ENCODE results near the gene CLCN7.
"Not testable (repeated sequence)": the region's sequence is repeated elsewhere in the genome, so short reads cannot be mapped to it uniquely, and the experiment has no call there.

CLCN7 gene

DNA sequence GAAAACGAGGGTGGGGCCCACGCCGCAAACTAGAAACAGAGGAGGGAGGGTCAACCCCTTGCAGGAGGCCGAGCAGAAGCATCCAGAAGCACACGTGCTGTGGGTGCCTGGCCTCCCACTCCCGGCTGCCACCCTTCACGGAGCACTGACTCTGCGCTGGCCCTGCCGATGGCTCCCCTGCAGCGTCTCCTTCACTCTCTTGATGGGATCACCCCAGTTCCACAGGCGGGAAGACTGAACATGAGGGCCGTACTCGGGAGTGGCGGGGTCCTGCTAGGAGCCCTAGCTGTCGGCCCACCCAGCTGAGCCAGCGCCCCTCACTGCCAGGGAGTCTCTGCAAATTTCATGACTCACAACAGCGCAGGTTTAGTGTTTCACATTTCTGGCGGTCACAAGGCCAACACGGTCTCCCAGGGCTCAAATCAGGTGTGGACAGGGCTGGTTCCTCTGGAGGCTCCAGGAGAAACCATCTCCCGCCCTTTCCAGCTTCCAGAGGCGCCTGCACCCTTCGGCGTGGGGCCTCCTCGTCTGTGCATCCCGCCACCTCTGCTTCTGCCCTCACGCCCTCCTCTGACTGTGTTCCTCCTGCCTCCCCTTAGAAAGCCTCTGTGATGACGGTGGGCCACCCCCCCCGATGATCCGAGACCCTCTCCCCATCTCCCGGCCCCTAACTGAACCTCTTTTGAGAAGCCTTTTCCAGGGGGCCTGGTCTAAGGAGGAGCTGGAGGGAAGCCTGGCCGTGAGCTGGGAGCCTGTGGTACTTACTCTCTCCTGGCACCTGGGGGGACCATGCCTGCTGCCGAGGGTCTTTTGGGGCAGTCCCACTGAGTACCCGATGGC is 11.9 kb upstream of the CLCN7 start:
- DNase-seq = no peak

DNA sequence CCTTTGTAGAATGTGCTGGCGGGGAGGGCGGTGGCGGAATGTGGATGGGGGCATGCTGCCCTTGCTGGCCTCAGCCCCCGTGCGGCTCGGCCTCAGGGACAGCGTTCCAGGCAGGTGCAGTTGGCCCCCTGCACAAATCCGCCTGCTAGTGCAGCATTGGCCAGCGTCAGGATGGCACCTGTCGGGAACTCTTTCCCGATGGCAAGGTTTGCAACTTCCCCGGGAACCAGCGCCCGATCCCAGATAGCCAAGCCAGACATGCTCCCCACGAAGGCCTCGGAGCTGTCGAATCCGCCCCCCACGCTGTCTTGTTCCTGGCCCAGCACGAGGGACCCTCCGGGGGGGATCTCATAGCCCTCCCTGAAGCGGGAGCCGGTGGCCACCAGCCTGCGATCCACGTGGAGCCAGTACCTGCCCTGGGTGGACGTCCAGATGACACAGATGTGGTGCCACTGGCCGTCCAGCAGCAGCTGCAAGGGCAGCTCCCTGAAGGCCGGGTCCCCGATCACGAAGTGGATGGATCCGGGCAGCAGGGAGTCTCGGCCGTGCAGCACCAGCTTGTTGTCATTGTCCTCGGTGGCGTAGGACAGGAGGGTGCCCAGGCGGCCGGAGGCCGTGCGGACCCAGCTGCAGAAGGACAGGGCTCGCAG is 11.1 kb upstream of the CLCN7 start:
- no peak for DNase-seq

- DNase-seq = no peak
Measured at GRCh38 chr16:1481906-1482835, 7.3 kb upstream of the CLCN7 start.

GRCh38 chr16:1478937-1479336 is 4.1 kb upstream of the CLCN7 start:
- not testable (repeated sequence) for DNase-seq

DNA sequence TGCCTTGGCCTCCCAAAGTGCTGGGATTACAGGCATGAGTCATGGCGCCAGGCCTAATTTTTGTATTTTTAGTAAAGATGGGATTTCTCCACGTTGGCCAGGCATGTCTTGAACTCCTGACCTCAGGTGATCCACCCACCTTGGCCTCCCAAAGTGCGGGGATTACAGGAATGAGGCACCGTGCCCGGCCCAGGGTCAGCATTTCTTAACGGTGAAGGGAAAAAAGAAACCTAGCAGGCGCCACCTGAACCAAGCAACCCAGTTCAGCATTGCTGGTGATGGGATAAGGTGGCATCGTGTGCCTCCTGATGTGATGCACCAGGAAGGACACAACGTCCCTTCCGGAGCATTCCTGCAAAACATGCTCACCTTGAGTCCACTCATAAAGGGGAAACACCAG is 2.2 kb upstream of the CLCN7 start:
- no peak for DNase-seq

- no peak for DNase-seq
Measured at GRCh38 chr16:1475552-1476114, 805 bp upstream of the CLCN7 start.

DNA sequence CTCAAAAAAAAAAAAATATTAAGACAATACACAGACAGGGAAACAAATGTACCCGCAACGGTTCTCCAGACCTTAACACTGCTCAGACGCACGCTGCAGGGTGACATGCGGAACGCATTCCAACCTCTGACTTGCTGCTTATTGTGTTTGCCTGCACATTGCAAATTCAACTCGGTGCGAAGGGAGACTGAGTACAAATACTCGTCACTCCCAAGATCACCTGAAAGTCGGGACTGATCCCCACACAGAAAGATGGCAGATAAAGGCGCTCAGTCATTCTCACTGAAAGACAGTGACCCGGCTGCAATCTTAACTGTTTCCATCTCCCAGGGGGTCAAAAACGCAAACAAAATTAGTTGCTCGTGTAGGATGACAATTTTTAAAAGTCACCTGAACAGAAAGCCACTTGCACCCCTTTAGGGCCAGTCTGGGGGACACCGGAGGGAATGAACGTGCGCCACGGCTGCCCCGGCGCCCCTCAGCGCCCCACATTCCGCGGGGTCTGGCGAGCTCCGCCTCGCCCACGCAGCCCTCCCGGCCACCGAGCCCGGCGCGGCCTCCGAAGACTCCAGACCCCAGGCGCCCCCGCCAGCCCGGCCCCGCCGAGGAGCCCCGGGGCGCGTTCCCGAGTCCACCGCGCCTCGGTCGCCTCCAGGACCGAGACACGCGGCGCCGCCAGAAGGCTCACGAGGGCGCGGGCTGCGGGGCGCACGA is 589 bp downstream of the CLCN7 start:
- no peak for DNase-seq

GRCh38 chr16:1472974-1473373 is 1.9 kb downstream of the CLCN7 start:
- DNase-seq = no peak

DNA sequence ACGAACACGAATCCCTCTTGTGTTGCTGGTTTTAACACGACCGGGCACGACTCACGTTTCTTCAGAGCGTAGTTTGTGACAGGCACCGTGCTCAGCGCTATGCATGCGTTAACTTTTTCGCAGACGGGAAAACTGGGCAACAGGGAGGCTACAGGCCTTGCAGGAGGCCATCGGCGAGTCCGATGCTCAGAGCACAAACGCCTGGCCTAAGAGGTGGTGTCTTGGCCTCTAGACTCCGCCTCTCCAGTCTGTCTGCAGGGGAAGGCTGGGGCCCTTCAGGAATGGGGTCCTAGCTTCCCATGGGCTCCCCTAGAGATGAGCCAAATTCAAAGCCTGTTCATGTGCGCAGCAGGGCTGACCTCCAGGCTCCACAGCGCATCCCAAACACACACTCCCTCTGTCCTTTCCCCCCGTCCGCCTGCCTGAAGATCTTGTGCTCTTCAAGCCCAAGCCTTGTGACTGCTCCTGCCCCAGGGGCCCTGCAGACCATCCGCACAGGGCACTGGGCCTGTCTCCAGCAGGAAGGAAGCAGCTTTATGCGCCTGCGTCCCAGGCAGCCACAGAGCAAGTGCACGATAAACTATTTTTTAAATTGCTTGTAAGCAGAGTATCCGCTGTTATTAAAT is 3.1 kb downstream of the CLCN7 start:
- DNase-seq = no peak

GRCh38 chr16:1470481-1471251 is 4.2 kb downstream of the CLCN7 start:
- no peak for DNase-seq

DNA sequence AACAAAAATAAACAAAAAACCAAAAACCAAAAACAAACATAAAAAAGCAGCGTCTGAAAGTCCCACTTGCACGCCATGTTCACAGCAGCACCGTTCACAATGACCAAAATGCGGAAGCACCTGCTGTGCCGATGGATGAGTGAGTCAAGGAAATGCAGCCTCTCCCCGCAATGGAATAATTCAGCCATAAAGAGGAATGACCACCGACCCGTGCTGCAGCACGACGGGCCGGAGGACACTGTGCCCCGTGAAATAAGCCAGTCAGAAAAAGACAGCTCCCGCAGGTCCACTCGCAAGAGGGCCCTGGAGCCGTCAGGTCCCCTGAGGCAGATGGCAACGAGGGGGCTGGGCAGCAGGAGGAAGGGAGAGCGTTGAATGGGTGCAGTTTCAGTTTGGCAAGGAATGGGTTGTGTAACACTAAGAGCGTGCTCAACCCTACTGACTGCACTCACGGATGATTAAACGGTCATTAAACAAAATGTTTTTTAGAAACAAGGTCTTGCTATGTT is 5.1 kb downstream of the CLCN7 start:
- DNase-seq = no peak

DNA sequence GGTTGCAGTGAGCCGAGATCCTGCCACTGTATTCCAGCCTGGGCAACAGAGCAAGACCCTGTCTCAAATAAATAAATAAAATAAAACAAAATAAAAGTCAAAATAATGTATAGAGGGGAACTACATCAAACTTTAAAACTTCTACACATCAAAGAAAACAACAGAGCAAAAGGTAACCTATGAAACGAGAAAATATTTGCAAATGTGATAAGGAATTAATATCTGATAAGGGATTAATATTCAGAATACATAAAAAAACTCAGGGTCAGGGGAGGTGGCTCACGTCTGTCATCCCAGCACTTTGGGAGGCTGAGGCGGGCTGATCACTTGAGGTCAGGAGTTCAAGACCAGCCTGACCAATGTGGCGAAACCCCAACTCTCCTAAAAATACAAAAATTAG is 5.7 kb downstream of the CLCN7 start:
- DNase-seq = not testable (repeated sequence)

DNA sequence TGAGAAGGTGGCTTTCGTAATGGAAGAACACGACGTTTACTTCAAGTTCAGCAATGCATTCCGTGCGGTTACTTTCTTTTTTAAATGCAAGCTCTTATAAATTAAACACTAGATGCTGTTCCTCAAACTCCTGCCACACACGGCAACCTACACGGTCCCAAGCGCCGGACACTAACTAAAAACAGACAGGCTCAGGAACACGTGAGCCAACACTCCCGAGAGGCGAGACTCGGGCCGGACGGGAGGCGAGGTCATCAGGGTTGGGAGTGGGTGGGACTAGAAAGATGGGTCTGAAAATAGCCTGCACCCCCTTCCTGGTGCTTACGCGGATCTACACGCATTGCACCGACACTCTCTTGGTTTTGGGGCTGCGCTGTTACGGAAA is 6.4 kb downstream of the CLCN7 start:
- DNase-seq = no peak

DNA sequence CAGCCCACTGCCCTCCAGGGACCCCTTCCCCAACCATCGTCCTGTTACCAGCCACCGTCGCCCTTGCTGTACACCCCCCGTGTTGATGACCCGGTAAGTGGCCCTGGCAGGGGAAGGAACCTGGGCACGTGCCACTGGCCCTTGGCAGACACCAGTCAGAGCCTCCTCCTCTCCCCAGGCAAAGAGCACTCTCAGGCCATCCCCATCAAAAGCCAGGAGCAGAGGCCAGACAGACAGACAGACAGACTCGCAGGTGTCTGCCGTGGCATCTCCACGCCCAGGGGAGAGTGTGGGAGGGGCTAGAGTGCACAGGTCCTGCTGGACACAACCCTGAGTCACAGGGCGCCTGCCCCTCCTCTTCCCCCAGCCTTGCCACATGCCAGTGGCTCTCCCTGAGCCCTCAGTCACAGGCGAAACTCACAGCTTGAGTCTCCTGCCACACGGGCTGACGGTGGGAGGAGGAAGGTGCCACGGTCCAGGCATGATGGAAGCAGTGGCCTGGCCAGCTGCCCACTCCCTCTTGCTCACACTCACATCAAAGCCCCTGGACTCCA is 7.8 kb downstream of the CLCN7 start:
- DNase-seq = no peak

GRCh38 chr16:1466054-1466453 is 8.8 kb downstream of the CLCN7 start:
- no peak for DNase-seq

DNA sequence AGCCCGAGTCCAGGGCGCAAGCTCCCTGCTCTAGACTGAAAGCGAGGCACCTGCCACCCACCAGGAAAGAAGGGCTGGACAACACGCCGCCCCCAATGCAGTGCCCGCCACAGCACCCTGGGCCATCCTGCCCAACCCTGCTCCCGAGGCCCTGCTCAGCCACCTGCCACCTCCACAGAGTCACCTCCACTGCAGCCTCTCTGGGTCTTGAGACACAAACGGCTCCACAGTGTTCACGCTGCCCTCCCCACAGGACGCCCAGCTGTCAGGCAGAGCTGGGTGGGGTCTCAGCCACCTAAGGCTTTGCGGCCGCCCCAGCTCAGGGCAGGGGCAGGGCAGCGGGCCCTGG is 9.3 kb downstream of the CLCN7 start:
- DNase-seq = no peak

GRCh38 chr16:1464894-1465566 is 9.8 kb downstream of the CLCN7 start:
- DNase-seq = no peak

DNA sequence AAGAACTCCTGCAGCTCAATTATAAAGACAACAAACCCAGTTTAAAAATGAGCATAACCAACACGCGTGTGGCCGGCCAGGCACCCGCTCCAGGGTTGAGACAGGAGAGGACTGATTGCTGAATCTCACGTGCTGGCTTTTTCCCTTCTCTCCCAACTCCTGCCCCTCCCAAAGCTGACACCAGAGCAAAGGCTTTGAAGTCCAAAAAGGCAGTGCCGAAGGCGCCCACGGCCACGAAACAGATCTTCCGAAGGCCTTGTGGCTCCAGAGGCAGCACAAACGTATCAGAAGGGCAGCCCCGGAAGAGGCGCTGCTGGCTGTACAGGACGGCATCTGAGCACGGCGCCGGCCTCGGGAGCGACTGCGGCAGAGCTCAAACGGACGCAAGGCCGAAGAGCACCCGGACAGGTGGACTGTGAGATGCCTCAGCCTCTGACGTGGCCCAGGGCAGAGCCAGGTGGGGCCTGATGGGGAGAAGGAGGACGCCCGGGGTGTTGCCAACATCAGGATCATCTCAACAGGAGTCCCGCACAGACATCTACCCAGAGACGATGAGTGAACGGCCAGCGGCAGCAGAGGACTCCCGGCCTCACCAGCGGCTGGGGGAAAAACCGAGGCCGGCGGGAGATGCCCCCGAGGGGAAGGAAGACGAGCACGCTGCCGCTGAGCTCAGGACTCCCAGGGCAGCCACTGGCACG is 10.5 kb downstream of the CLCN7 start:
- DNase-seq = no peak

DNA sequence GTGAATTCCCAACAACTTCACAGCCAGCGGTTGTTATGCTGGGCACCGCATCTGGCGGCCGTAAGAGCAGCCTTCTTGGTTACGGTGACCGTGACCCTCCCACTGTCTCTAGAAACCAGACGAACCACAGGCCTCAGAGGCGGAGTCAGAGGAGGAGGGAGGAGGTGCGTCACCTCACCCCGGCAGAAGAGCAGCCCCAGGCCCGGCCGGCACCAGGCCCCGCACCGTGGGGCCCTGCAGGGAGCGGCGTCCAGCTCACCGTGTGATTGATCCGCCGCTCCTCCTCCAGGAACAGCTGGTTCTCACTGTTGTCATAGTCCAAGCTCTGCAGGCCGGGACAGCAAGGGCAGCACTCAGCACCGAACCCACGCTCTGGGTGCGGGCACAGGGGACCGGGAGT is 13.7 kb downstream of the CLCN7 start:
- DNase-seq = no peak

Measured in NCI-H774 (cell line).